Astrocyte of the cerebellum (primary cell): Measurements from ENCODE around the gene ALOX5.

Experiments used
- DNase-seq: peaks from one replicate; pipeline ENCODE4 v3.0.0-alpha.2; 2011; ENCODE audit warnings: low read depth
- H3K4me3 ChIP-seq: 2 replicates; pipeline ENCODE4 v1.5.1; 2011; ENCODE audit warnings: mild to moderate bottlenecking, low read depth, low read length, moderate library complexity
- in situ Hi-C: cut with HindIII; loops from 2 replicates; pipeline ENCODE4 v1.10.0; 2017; ENCODE audit warnings: low sequenced_read_pairs
- TF ChIP-seq, protein P1 (sequence below): IDR thresholded peaks from 2 replicates; pipeline ENCODE4 v1.5.1; 2012; ENCODE audit warnings: low read length, low read depth, moderate library complexity, mild to moderate bottlenecking; ENCODE audit errors: missing control alignments

The ALOX5 gene

DNA sequence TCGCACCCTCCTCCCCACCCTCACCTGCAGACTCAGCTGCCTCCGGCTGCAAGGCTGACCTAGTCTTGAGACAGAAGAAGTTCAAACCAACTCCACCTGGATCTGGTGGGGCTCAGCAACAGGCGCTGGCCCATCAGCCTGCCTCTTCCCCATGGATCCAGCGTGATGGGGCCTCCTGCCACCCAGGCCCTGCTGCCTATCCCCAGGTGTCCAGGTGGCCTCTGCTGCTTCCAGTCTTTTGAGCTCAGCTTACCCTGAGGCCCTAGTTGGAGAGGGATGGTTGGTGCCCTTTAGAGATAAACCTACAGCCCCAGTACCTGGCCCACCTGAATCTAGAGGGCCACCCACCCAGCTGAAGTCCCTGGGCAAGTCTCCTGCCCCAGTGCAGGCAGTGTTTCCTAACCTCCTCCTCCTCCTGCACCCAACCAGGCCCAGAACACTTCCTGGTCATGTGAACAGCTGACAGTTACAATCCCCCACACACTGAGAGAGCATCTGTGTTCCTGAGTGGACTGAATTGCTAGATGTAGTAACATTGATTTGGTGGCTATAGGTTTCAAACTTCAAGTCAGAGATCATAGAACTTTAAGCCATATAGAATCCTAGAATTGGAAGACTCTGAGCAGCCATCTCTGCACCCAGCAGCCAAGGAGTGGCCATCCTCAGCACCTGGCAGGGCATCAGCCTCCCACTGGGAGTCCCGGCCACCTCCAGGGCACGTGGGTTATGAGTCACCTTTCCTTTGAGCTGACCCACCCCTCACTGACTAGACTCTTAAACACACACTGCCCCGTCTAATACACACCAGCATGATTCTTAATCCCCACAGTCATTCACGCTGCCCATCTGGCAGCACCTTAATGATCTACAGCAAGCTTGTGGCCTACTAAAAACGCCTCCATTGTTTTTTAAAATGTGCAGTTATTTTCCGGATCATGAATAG lies 51.9 kb downstream of the ALOX5 start:
- no peak overlapping the region for H3K4me3 ChIP-seq
- no peak for DNase-seq
- TF ChIP-seq, protein P1, sequence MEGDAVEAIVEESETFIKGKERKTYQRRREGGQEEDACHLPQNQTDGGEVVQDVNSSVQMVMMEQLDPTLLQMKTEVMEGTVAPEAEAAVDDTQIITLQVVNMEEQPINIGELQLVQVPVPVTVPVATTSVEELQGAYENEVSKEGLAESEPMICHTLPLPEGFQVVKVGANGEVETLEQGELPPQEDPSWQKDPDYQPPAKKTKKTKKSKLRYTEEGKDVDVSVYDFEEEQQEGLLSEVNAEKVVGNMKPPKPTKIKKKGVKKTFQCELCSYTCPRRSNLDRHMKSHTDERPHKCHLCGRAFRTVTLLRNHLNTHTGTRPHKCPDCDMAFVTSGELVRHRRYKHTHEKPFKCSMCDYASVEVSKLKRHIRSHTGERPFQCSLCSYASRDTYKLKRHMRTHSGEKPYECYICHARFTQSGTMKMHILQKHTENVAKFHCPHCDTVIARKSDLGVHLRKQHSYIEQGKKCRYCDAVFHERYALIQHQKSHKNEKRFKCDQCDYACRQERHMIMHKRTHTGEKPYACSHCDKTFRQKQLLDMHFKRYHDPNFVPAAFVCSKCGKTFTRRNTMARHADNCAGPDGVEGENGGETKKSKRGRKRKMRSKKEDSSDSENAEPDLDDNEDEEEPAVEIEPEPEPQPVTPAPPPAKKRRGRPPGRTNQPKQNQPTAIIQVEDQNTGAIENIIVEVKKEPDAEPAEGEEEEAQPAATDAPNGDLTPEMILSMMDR, result no peak
- in situ Hi-C loops, result no loop called here

DNA sequence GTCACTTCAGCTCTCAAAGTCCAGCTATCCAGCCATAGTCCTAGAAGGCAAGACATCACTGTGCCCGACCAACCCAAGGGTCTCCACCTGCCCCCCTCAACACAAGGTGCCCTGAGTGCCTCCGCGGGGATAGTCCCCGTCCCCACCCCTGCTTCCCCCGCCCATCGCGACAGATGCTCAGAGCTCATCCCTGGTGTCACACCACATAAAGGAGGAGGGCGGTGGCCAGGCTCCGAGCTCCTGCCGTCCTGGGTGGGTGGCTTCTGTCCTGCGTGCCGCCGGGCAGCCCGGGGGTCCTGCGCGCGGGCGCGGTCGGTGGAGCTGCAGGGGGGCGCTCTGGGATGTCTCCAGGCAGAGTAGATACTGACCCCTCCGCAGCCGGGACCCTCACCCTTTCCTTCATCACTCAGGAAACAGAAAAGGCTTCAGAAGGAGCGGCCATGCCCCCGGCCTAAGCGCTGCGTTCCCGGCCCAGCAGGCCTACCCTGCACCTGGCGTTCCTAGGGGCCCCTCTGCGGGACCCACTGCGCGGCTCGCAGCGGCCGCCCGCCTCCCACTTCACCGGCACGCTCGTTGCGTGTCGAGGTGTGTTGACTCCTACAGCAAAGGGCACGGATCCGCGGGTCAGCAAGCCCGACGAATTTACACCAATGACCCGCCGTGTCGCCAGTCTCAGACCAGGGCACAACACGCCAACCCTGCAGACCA lies 53.4 kb downstream of the ALOX5 start:
- DNase-seq, result no peak
- H3K4me3 ChIP-seq, result no peak overlapping the region
- in situ Hi-C loops, result no loop called here
- TF ChIP-seq, protein P1, result no peak

DNA sequence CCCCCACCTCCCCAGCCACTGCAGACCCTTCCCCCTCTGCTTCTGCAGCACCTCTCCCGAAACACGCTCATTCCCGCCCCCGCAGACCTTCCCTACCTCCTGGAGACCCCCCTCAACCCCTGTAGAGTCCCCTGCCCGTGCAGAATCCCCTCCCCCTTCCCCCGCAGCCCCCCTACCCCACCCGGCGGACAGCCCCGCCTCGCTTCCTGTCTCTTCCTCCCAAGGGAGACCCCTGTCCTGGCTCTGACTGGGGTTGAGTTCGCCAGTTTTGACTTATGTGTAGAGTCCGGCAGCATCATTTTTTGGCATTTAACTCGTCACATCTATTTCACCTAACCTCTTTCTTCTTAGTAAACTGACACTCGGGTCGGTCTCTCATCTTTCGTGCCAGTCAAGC lies 54.0 kb downstream of the ALOX5 start:
- TF ChIP-seq, protein P1, result no peak
- no peak overlapping the region for H3K4me3 ChIP-seq
- no peak for DNase-seq
- in situ Hi-C loops, result no loop called here

DNA sequence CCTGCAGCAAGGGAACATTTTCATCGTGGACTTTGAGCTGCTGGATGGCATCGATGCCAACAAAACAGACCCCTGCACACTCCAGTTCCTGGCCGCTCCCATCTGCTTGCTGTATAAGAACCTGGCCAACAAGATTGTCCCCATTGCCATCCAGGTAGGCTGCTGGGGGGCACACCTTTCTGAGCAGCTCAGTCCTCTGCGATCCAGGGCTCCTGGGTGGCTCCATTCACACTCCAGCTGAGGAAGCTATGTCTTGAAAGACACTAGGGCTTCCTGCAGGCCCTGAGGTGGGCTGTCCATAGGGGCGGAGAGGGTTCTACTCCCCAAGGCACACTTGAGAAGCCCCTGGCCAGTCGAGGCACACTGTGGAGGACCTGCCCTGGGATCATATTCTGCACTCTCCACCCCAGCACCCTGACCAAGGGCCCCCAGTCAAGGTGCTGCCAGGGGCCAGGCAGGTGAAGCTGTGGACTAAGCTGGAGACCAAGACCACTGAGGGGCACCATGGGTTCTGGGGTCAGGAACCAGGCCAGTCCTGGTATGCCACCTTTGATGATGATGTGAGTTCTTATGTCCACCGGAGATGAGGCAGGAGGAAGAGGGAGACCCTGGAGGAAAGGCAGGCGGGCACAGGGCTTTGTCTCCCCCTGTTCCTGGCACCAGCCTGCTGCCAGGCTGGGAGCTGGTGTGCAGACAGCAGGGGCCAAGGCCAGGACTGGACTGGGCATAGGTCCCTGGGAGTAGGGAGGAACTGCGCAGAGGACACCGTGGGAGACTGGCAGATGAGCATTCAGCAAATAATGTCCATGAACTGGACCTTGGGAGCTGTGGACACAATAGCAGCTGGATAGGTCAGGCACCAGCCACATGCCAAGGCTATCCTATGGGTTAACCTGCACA lies 54.8 kb downstream of the ALOX5 start:
- H3K4me3 ChIP-seq, result no peak overlapping the region
- TF ChIP-seq, protein P1, result no peak
- DNase-seq, result no peak
- in situ Hi-C loops, result no loop called here

DNA sequence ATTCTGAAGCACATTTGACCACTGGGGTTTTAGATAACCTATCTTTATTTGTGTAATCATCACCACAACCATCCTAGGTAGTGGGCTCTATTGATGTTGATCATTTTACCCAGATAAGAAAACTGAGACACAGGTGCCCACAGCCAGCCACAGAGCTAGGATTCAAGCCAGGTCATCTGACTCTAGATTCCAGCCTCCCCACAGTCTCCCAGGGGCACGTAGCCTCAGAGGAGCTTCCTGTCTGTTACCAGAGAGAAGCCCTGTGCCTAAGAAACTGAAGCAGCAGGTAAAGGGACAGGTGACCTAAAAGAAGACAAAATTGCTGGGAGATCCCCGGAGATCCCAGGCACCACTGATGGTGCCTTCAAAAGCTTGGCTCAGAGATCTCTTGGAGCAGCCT lies 55.8 kb downstream of the ALOX5 start:
- in situ Hi-C loops, result no loop called here
- DNase-seq, result no peak
- TF ChIP-seq, protein P1, result no peak
- H3K4me3 ChIP-seq, result no peak overlapping the region

DNA sequence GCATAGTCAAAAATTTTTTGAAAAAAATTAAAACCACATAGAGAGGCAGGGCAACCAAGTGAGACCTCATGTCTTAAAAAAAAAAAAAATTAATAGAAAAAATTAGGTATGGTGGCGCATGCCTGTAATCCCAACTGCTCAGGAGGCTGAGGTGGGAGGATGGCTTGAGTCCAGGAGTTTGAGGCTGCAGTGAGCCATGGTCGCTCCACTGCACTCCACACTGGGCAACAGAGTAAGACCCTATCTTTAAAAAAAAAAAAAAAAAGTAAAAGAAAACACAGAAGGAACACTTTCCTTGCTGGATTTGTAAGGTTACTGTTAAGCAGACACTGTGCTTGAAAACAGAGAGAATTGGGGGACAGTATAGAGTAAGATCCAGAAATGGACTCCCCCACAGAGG lies 58.1 kb downstream of the ALOX5 start:
- TF ChIP-seq, protein P1, result no peak
- in situ Hi-C loops, result no loop called here

More for the DNA sequence above, 58.1 kb downstream of the ALOX5 start:
- H3K4me3 ChIP-seq, result no peak overlapping the region
- DNase-seq, result no peak
